ACC112 (cell line): ENCODE results near the gene CLN6.

ENCODE experiments used
- H2AFZ ChIP-seq: fragments of 200-600 bp; sonication (generic); one replicate; pipeline ENCODE4 v1.6.0; 2017; ENCODE audit warnings: antibody characterized with exemption, low read length; ENCODE audit not compliant: unreplicated experiment
- H3K27ac ChIP-seq: fragments of 200-600 bp; sonication (generic); 2 replicates; pipeline ENCODE4 v1.5.1; 2014; ENCODE audit warnings: low read depth, mild to moderate bottlenecking, antibody characterized with exemption, low read length, moderate library complexity
- H3K27me3 ChIP-seq: fragments of 200-600 bp; sonication (generic); 2 replicates; pipeline ENCODE4 v1.6.1; 2014; ENCODE audit warnings: mild to moderate bottlenecking, antibody characterized with exemption, low read length, moderate library complexity, mixed read lengths; ENCODE audit not compliant: insufficient read depth
- H3K36me3 ChIP-seq: fragments of 200-600 bp; sonication (generic); 2 replicates; pipeline ENCODE4 v1.6.1; 2016; ENCODE audit warnings: mild to moderate bottlenecking, antibody characterized with exemption, low read length, moderate library complexity, mixed read lengths; ENCODE audit not compliant: insufficient read depth
- H3K4me1 ChIP-seq: fragments of 200-600 bp; sonication (generic); one replicate; pipeline ENCODE4 v1.6.1; 2016; ENCODE audit warnings: low read length, mixed read lengths; ENCODE audit not compliant: insufficient read depth, unreplicated experiment, control insufficient read depth
- H3K4me3 ChIP-seq: fragments of 200-600 bp; sonication (generic); 2 replicates; pipeline ENCODE4 v1.5.1; 2014; ENCODE audit warnings: mild to moderate bottlenecking, low read depth, low read length
- H3K79me2 ChIP-seq: fragments of 200-600 bp; sonication (generic); one replicate; pipeline ENCODE4 v1.6.0; 2016; ENCODE audit warnings: low read length; ENCODE audit not compliant: control insufficient read depth, unreplicated experiment, insufficient read depth

The CLN6 gene

DNA sequence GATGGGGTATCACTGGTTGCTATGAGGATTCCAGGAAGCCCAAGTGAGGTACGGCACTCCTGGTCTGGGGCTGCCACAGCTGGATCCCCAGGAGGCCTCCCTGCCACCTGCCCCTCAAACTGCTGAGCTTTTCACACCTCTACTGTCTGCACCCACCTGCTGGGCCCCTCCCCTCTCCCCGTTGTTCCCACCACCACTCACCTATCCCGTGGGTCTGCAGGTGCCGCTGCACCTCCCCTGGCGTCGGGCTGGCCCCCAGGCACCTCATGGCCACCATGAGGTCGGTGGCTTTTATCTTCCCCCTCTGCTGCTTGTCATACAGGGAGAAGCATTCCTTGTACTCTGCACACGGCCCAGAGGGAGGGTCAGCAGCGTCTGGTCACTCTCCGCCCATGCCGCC, 30.2 kb downstream of the CLN6 start:
- H3K4me1 ChIP-seq = no peaks in the 10 kb centered on the region
- H3K79me2 ChIP-seq = no peaks in the 10 kb centered on the region
- no peak overlapping the region for H3K27ac ChIP-seq
- no peak overlapping the region for H3K4me3 ChIP-seq
- no peaks in the 10 kb centered on the region for H3K27me3 ChIP-seq
- H3K36me3 ChIP-seq = no peaks in the 10 kb centered on the region
- H2AFZ ChIP-seq = no peak overlapping the region

GRCh38 chr15:68197661-68198437, 31.7 kb downstream of the CLN6 start:
- no peak overlapping the region for H3K27ac ChIP-seq
- H3K4me1 ChIP-seq = no peaks in the 10 kb centered on the region
- no peaks in the 10 kb centered on the region for H3K79me2 ChIP-seq
- H2AFZ ChIP-seq = no peak overlapping the region
- no peaks in the 10 kb centered on the region for H3K36me3 ChIP-seq
- H3K4me3 ChIP-seq = no peak overlapping the region
- H3K27me3 ChIP-seq = no peaks in the 10 kb centered on the region

DNA sequence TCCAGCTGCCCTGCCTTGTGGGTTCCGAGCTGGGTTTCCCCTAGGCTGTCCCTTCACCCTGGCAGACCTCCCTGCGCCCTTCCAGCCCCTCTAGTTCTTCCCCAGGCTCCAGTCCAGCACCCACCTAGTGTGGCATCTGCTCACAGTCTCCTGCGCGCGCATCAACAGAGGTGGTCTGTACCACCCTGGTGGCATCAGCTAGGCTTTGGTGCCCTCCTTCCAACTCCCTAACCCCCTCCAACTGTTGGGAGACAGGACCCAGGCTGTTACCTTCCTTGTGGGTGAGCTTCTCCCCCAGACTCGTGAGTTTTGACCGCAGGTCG, 32.4 kb downstream of the CLN6 start:
- no peaks in the 10 kb centered on the region for H3K4me1 ChIP-seq
- no peaks in the 10 kb centered on the region for H3K79me2 ChIP-seq
- no peaks in the 10 kb centered on the region for H3K27me3 ChIP-seq
- H3K27ac ChIP-seq = no peak overlapping the region
- H2AFZ ChIP-seq = no peak overlapping the region
- no peak overlapping the region for H3K4me3 ChIP-seq
- 0 out of 2 replicates have a peak, but pooled peaks cover 4% of the 10 kb centered on the region for H3K36me3 ChIP-seq

GRCh38 chr15:68196445-68197169, 32.9 kb downstream of the CLN6 start:
- no peak overlapping the region for H2AFZ ChIP-seq
- no peak overlapping the region for H3K4me3 ChIP-seq
- H3K79me2 ChIP-seq = no peaks in the 10 kb centered on the region
- peaks cover 4% of the 10 kb centered on the region; the same call in 1 of the 2 replicates for H3K36me3 ChIP-seq
- no peaks in the 10 kb centered on the region for H3K27me3 ChIP-seq
- no peaks in the 10 kb centered on the region for H3K4me1 ChIP-seq
- no peak overlapping the region for H3K27ac ChIP-seq

GRCh38 chr15:68195336-68196112, 34.0 kb downstream of the CLN6 start:
- no peaks in the 10 kb centered on the region for H3K79me2 ChIP-seq
- no peak overlapping the region for H2AFZ ChIP-seq
- H3K36me3 ChIP-seq = peaks cover 12% of the 10 kb centered on the region; the same call in 1 of the 2 replicates
- H3K27ac ChIP-seq = no peak overlapping the region
- no peaks in the 10 kb centered on the region for H3K27me3 ChIP-seq
- no peak overlapping the region for H3K4me3 ChIP-seq
- no peaks in the 10 kb centered on the region for H3K4me1 ChIP-seq

DNA sequence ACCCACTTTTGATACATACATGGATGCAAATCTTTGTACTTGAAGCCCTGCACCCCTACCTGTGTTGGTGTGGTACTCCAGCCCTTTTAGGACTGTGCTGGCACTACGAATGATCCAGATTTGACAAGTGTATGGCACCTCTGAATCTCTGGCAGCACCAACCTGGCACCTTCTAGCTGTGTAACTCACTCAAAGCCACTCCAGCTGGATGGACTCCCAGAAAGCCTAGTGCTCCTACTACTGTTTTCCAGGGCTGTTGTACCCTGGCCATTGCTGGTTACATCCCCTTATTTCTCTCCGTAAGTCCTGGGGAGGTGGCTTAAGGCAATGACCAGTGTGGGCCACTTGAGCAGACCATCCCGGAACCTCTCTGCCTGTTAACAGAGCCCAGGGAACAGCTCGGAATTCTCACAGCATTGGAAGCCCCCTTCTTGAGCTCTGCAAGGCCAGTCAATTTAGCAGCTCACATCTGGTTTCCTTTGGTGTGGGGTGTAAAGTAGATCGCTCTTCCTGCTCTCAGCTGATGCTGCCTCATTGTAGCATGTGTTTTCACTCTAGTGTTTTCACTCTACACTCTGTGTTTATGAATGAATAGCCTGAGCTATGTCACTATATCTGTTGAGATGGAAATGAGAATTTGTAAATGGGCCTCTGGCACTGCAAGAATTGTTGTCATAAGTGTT, 36.6 kb downstream of the CLN6 start:
- H3K27ac ChIP-seq = no peak overlapping the region
- no peak overlapping the region for H3K4me3 ChIP-seq
- no peaks in the 10 kb centered on the region for H3K79me2 ChIP-seq
- peaks cover 30% of the 10 kb centered on the region for H3K36me3 ChIP-seq
- H3K4me1 ChIP-seq = peaks cover 9% of the 10 kb centered on the region
- no peak overlapping the region for H2AFZ ChIP-seq
- H3K27me3 ChIP-seq = no peaks in the 10 kb centered on the region

DNA sequence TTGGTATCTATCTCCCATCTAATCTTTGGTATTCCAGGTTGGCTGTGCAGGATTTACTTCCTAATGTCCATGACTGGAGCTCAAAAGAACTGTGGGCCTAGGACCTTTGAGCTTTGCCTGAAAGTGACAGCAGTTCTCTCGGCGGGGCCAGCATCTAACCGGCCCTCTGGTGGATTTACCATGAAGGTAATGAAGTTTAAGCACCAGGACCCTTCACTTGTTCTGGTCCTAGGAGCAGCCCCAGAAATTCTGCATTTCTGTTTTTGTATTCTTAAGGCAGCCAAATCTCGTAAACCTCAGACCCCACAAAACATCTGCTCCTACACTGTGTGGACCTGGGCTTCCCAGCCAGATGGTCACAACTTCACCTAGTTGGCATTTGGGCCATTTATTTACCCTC, 37.4 kb downstream of the CLN6 start:
- Histone ChIP-seq H3K4me1 (peaks cover 15% of the 10 kb centered on the region), H3K27me3 (no peaks in the 10 kb centered on the region), H3K27ac (no peak overlapping the region), H3K36me3 (peaks cover 30% of the 10 kb centered on the region), H3K79me2 (no peaks in the 10 kb centered on the region), H2AFZ (no peak overlapping the region), H3K4me3 (no peak overlapping the region)

- Histone ChIP-seq H3K4me1 (peaks cover 19% of the 10 kb centered on the region), H3K27me3 (no peaks in the 10 kb centered on the region), H2AFZ (no peak overlapping the region), H3K4me3 (no peak overlapping the region), H3K36me3 (peaks cover 30% of the 10 kb centered on the region), H3K27ac (no peak overlapping the region), H3K79me2 (no peaks in the 10 kb centered on the region)
These were observed 38.0 kb downstream of the CLN6 start for GRCh38 chr15:68191555-68191954.

- H3K27ac ChIP-seq = no peak overlapping the region
- H3K27me3 ChIP-seq = no peaks in the 10 kb centered on the region
- H3K4me3 ChIP-seq = no peak overlapping the region
- peaks cover 20% of the 10 kb centered on the region for H3K4me1 ChIP-seq
- no peaks in the 10 kb centered on the region for H3K79me2 ChIP-seq
- H2AFZ ChIP-seq = no peak overlapping the region
- H3K36me3 ChIP-seq = peaks cover 31% of the 10 kb centered on the region
These were observed 39.5 kb downstream of the CLN6 start for GRCh38 chr15:68190048-68190447.

GRCh38 chr15:68188647-68189046, 40.9 kb downstream of the CLN6 start:
- Histone ChIP-seq H3K27me3 (no peaks in the 10 kb centered on the region), H3K79me2 (no peaks in the 10 kb centered on the region), H2AFZ (no peak overlapping the region), H3K36me3 (peaks cover 39% of the 10 kb centered on the region), H3K4me1 (peaks cover 27% of the 10 kb centered on the region), H3K27ac (peak overlapping the region; percentile 59), H3K4me3 (no peak overlapping the region)
